Activated gamma-delta T cell treated with anti-CD3 and anti-CD28 coated beads, Interleukin-2, amount 50 U/mL, for 16 hours (primary cell): ENCODE measurements around the gene SLC26A5.
"Not testable (repeated sequence)": the region's sequence is repeated elsewhere in the genome, so short reads cannot be mapped to it uniquely, and the experiment has no call there.

Source experiments
- DNase-seq: peaks from one replicate; pipeline ENCODE4 v3.0.0-alpha.2; 2020; ENCODE audit warnings: low read depth

The SLC26A5 gene, protein sequence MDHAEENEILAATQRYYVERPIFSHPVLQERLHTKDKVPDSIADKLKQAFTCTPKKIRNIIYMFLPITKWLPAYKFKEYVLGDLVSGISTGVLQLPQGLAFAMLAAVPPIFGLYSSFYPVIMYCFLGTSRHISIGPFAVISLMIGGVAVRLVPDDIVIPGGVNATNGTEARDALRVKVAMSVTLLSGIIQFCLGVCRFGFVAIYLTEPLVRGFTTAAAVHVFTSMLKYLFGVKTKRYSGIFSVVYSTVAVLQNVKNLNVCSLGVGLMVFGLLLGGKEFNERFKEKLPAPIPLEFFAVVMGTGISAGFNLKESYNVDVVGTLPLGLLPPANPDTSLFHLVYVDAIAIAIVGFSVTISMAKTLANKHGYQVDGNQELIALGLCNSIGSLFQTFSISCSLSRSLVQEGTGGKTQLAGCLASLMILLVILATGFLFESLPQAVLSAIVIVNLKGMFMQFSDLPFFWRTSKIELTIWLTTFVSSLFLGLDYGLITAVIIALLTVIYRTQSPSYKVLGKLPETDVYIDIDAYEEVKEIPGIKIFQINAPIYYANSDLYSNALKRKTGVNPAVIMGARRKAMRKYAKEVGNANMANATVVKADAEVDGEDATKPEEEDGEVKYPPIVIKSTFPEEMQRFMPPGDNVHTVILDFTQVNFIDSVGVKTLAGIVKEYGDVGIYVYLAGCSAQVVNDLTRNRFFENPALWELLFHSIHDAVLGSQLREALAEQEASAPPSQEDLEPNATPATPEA

DNA sequence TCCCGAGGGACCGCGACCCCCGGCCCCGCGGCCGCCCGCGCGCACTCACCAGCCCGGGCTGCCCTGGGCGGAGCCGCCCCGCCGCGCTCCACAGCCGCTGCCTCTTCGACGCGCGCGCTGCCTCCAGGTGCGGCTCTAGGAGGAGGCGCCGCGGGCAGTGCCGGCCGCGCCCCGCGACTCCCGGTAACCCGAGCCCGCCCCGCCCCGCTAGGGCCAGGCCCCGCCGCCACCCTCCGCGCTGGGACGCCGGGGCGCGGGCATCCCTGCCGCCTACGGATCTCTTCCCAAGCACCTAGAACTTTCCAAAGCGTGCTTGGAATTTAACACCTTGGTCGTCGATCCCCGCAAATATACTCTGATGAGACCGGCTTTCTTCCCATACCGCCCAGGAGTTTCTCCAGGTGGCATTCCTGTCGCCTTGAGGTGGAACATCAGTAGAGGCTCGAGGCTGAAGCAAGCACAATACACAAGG, at the start of gene SLC26A5:
Gene SLC26A5 (minus strand): TSS at position 159 of the 472 bp plus-strand sequence. CDS start 24,693 bp downstream, outside the sequence.
- no peak for DNase-seq

DNA sequence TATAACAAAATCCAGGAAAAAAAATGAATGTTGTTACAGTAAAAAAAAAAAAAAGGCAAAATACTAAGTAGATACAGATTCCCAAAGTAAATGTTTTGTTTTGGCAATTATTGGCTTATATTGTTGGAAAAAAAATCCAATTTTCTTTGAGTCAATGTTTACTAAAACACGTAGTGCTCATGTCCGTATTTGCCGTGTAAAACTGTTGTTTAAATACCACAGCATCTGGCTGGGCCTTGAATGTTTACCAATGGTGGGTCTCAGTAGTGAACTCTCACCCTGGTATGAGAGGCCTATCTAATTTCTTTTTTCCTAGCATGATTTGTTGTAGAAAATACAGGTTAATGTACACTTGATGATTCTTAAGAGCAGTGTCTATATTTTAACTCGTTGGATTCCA, 41.4 kb upstream of the SLC26A5 start:
- DNase-seq: no peak

DNA sequence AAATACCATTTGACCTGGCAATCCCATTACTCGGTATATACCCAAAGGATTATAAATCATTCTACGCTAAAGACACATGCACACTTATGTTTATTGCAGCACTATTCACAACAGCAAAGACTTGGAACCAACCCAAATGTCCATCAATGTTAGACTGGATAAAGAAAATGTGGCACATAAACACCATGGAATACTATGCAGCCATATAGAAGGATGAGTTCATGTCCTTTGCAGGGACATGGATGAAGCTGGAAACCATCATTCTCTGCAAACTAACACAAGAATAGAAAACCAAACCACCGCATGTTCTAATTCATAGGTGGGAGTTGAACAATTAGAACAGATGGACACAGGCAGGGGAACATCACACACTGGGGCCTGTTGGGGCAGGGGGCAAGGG, 40.9 kb upstream of the SLC26A5 start:
- not testable (repeated sequence) for DNase-seq

DNA sequence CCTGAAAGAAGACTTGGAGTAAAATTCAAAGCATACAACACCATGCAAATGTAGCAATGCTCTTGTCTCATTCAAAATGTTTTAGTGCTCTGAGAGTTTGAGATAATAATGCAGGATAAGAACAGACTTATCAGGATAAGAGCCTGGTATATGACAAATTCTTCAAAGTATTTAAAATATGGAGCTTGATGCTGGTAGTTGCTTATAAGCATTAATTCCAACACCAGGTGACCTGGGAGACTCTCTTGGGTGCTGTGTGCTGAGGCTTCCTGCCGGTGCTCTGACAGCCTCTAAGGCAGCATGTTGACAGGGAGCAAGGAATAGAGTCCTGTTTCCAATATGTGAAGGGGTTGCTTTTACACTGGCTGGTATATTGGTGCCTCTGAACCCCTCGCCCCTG, 34.8 kb upstream of the SLC26A5 start:
- no peak for DNase-seq

DNA sequence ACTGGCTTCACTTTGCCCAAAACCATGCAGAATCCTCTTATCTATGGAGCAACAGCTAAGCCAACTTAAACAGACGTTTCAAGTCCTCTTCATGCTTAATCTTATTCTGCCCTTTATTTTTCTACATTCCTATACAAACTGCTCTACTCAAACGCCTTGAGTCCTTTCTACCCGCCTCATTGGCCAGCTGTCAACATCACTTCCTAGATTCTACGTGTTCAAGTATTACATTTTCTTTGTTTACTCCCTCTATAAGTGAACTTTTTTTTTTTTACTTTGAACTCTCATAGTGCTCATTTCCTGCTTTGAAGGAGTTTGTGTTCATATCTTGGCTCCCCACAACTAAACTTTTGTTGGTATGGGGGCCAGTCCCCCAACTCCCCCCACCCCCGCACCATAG, 28.9 kb upstream of the SLC26A5 start:
- DNase-seq: no peak

DNA sequence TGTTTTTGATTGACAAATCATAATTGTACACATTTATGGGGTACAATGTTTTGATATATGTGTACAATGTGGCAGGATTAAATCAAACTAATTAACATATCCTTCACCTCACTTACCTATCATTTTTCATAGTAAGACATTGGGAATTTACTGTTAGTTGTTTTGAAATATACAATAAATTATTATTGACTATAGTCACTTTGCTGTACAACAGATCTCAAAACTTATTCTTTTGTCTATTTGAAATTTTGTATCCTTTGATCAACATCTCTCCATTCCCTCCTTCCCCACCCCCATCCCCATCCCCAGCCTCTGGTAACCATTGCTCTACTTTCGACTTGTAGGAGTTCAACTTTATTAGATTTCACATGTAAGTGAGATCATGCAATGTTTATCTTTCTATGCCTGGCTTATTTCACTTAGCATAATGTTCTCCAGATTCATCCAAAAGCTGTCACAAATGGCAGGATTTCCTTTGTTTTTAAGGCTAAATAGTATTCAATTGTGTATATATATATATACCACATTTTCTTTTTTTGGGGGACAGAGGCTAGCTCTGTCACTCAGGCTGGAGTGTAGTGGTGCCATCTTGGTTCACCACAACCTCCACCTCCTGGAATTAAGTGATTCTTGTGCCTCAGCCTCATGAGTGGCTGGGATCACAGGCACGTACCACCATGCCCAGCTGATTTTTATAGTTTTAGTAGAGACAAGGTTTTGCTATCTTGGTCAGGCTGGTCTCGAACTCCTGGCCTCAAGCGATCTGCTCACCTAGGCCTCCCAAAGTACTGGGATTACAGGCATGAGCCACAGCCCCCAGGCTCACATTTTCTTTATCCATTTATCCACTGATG, 23.3 kb upstream of the SLC26A5 start:
- no peak for DNase-seq

DNA sequence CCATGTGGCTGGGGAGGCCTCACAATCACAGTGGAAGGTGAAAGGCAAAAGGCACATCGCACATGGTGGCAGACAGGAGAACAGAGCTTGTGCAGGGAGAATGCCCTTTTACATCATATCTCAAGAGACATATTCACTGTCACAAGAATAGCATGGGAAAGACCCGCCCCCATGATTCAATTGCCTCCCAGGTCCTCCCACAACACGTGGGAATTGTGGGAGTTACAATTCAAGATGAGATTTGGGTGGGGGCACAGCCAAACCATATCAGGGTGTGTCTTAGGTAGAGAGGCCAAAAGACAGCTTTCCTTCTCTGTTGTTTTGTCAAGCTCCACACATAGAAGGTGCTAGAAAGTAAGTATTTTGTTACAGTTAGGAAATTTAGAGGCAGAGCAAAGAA, 20.8 kb upstream of the SLC26A5 start:
- DNase-seq: no peak

DNA sequence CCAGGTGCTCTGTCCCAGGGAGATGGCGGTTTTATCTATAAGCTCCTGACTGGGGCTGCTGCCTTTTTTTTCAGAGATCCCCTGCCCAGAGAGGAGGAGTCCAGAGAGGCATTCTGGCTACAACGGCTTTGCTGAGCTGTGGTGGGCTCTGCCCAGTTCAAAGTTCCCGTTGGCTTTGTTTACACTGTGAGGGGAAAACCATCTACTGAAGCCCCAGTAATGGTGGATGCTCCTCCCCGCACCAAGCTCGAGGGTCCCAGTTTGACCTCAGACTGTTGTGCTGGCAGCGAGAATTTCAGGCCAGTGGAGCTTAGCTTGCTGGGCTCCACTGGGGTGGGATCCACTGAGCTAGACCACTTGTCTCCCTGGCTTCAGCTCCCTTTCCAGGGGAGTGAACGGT, 16.4 kb upstream of the SLC26A5 start:
- no peak for DNase-seq

DNA sequence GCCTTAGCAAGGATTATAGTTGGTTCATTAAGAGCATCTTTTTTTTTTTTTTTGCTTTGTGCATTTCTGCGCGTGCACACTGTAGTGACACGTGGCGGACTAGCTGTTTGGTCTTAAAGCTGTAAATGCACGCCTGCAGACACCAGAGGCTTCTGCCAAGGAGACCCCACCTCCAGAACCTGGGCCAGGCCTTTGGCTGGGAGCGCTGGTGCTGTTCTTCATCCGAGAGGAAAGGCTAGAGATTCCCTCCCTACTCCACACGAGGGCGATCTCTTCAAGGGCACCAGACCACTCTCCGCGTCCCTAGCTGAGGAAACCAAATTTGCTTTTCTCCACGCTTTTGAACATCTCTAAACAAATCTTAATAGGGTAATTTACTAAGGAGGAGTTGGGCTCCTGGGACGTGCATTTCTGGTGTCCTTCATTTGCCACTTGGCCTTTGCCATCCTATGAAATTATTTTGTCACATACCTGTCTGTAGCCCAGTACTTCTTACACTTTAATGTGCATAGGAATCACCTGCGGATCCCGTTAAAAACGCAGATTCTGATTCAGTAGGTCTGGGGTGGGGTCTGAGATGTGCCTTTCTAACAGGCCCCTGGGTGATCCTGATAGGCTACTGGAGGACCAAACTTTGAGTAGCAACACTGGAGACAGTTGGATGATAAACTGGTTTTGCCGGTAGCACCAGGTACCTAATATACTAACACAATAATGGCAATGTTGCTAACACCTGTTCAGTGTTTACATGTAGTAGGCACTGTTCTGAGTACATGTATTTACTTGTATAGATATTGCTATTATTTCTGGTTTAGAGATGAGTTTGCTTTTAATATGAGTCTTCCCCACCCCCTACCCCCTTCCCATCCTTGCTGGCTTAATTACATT, 1.3 kb upstream of the SLC26A5 start:
- DNase-seq: no peak

DNA sequence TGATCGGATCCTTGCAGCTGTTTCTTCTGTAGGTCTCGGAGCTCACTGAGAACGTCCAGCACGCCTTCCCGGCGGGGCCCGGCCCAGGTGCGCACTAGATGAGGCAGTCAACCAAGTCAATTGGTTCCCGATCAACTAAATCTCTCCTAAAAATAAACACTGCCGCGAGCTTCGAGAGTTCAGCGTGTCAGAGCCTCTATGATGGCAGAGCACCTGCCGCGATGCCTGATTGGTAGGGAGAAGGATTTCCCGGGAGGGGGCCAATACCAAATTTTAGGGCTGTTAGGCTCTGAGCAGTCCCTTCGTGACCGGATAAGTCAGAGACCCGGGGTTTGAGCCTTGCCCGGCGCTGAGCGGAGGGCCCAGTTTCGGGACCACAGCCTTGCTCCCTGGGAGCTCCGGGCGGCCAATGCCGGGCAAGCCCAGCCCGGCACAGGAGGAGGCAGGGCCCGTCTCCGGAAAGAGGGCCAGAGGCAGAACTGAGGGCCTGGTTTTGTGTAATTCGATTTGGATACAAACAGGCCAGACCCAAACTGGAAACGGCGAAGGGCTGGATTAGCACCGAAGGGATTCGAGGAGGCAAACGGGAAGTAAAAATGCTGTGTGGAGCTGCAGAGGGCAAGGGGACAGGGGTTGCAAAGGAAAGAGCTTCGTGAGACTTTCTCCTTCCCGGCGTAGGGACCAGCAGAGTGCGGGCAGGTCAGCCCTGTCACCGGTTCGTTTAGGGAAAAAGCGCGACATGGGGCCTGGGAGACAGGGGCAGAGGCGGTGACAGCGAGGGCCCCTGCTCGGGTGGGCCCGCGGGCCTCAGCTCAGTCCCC, 569 bp downstream of the SLC26A5 start:
- DNase-seq: no peak

DNA sequence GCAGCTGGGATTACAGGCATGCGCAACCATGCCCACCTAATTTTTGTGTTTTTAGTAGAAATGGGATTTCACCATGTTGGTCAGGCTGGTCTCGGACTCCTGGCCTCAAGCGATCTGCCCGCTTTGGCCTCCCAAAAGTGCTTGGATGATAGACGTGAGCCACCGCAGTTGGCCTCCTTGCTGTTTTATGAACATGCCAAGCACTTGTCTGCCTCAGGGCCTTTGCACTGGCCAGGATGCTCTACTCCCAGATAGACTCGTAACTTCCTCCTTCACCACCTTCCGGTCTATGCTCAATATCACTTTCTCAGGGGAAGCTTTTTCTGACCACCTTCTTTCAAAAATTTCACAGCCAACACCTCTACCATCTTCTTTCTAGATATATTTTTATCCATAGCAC, 6.3 kb downstream of the SLC26A5 start:
- no peak for DNase-seq

DNA sequence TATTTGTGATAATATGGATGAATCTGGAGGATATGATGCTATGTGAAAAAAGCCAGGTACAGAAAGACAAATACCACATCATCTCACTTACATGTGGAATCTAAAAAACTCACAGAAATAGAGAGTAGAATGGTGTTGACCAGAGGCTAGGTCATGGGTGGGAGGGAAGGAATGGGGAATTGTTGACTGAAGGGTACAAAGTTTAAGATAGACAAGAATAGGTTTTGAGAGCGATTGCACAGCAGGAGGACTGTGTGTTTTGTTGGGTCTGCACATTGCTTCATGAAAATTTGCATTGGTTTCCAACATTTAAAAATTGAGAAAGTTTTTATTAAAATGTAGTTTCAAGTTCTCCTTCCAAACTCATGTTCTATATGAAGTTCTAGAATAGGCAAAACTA, 8.4 kb downstream of the SLC26A5 start:
- no peak for DNase-seq

DNA sequence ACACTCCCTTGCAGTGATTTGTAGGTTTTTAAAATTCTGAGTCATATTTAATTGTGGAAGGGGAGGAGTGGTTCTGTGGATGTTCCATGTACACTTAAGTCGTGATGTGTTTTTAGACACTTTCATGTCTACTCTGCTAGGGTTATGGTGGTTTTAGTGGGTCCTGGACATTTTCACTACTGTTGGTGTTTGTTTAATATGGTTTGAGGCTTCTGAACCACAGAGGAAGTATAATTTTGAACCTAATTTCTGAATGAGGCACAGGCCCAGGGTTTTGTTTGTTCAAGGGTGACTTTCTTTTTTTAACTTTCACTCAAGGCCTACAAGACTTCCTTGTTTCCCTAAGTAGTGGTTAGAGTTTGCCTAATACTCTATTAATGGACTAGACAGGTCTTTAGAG, 13.3 kb downstream of the SLC26A5 start:
- DNase-seq: no peak

DNA sequence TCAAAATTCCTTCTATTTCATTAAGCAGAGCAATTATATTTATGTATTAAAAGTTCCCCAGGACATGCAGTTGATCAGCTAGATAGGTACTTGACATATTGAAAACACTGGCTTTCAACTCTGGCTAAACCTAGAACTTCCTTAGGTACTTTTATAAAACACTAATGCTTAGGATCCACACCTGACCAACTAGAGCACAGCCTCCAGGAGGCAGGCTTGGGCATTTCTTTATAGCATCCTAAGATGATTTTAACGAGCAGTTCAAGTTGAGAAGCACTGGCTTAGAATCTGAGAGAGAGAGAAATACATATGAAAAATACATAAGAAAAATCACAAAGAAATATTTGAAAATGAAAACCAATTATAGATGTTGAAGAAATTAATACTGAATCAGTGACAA, 20.8 kb downstream of the SLC26A5 start:
- DNase-seq: no peak

DNA sequence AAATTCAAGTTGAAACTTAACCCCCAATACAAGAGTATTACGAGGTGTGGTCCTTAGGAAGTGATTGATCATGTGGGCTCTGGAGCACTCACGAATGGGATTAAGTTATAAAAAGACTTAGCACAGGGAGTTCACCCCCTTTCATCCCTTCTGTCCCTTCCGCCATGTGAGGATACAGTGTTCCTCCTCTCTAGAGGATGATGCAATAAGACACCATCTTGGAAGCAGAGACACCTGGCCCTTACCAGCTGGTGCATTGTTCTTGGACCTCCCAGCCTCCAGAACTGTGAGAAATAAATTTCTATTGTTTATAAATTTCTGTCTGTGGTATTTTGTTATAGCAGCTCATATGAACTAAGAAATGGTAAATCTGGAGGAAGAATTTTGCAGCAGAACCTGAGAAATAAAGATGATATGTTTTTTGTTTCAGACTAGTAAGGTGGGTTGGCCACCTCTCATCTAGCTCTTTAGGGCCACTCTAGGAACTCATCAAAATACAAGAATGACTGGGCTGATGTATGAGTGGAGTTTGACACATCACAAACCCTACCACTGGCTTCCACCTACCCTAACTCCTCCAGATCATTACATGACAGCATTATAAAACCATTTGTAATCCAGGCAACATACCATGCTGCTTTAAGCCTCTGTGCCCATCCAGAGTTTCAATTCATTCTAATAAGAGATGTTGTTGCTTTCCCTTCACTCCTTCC, 22.4 kb downstream of the SLC26A5 start:
- DNase-seq: no peak

DNA sequence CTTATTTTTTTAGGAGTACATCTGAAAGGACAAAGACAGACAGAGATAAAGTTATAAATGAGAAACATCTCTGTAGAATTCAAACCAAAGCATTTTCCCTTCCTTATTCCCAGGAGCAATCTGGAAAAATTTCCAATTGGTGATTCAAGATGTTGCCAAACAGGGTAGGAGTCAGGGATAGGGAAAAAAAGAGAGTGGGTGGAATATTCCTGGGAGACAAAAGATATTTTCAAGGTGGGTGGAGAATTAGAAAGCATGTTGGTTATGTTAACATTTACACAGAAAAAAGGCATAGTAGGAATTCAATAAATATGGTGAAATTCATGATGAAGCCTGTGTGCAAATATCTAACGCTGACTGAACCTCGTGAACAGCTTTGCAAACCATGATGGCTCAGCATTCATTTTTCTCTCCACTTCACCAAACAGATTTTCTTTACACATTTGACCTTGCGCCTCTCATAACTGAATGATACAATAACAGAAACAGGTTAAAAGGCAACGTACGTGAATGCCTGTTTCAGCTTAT, 25.1 kb downstream of the SLC26A5 start:
- DNase-seq: no peak

DNA sequence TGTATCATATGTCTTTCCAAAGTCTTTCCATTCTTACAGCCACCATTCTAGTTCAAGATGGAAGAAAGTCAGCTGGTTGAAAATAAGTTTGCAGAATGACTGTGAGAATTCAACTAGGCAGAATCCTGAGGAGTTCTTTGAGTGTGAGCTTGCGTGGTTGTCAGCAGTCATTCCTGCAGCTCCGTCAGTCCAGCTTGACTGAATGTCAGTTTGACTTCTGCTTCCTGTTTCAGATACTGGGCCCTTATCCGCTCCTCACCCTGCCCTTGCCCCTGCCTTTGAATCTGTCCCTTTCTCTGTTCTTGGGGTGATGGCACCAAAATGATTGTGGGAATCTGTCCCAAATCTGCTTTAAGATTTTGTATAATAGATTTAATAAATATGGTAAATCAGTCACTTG, 27.8 kb downstream of the SLC26A5 start:
- no peak for DNase-seq

DNA sequence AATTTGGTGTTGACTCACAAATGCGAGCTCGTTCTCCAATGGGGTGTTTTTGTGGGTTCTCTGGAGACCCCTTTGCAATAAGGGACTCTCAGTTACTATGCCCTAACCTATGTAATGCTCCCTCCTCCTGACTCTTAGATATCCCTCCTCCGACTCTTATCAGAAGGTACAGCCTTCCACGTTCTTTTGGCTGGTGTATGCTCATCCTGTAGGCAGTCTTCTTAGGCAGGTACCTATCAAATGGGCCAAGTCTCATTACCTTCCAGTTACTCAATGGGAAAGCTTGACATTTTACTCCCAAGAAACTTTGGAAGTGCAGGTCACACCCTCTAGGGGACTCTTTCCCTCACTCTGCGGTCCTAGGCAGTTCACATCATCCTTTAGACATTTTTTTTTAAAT, 32.6 kb downstream of the SLC26A5 start:
- no peak for DNase-seq

DNA sequence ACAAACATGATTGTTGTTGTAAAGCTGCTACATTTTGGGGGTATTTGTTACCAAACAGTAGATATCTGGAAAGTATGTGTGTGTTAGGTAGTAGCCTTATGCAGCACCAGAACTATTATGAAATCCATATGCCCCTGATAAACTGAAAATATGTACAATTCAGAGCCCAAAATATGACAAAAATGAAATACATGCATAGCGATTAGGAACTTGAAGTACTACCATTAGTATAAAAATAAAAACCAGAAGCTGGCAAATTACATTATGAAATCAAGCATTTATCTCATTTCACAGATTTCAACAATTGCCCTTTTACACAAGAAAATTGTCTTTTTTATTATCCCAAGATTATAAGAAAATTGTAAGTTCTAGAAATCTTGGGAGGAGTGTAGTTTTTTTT, 33.9 kb downstream of the SLC26A5 start:
- DNase-seq: no peak
